Measurements from ENCODE around the gene CLASP1. TPM values are rescaled to one million over a fixed set of nuclear protein-coding genes. Genes with fewer than 3 reads are reported as not detected.

Gene CLASP1
- polyA plus RNA-seq, 1 donor (not counting 4 experiments of a cell fraction or from before 2014, with no cell fraction given): 16.7 TPM

DNA sequence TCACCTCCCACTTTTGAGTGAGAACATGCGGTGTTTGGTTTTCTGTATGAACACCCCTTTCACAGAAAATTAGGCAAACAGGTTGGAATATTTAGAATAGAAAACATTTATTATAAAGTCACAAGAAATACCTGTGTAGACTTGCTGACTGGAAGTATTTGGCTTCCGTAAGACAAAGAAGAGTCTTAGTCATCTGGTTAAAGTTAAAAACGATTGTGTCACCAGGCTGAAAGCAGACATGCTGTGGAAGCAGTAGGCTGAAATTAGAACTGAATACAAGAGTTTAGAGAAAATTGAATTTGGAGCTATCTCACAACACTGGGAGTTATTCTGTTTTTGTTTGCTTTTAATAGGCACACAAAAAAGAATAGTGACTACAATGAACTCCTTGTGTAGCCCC is 16.2 kb upstream of the CLASP1 start:
- peak overlapping the region; percentile 28 for H3K27ac ChIP-seq (ENCODE audit: control insufficient read depth, insufficient read depth, low read length)
- FAIRE-seq: peak; percentile 43
- H2AFZ ChIP-seq (ENCODE audit: control insufficient read depth, low read length): peak overlapping the region; percentile 31
- dilution Hi-C loops (cut with MboI; ENCODE audit: extremely low pct_ligation_motif_present, low sequenced_read_pairs): no loop called here
- H3K4me1 ChIP-seq (ENCODE audit: control insufficient read depth, extremely low read depth, insufficient read depth, low read length): peaks cover 31% of the 10 kb centered on the region
- no peaks in the 10 kb centered on the region for H3K36me3 ChIP-seq (ENCODE audit: control insufficient read depth in 2 of 2, extremely low read depth in 1 of 2, insufficient read depth in 2 of 2, low read length in 2 of 2)
- H4K20me1 ChIP-seq (ENCODE audit: control insufficient read depth, extremely low read depth, insufficient read depth, low read length): no peaks in the 10 kb centered on the region
- no peaks in the 10 kb centered on the region for H3K9me3 ChIP-seq (ENCODE audit: control insufficient read depth, low read depth, low read length)
- H3K9ac ChIP-seq (ENCODE audit: control insufficient read depth, extremely low read depth, insufficient read depth, low read length): no peak overlapping the region
- H3K4me2 ChIP-seq (ENCODE audit: control insufficient read depth, extremely low read depth, insufficient read depth, low read depth, low read length): peak overlapping the region; percentile 71
- no peak for TF ChIP-seq EZH2 (IDR thresholded peaks at IDR 0.05; ENCODE audit: low read length)
- TF ChIP-seq, protein P1, sequence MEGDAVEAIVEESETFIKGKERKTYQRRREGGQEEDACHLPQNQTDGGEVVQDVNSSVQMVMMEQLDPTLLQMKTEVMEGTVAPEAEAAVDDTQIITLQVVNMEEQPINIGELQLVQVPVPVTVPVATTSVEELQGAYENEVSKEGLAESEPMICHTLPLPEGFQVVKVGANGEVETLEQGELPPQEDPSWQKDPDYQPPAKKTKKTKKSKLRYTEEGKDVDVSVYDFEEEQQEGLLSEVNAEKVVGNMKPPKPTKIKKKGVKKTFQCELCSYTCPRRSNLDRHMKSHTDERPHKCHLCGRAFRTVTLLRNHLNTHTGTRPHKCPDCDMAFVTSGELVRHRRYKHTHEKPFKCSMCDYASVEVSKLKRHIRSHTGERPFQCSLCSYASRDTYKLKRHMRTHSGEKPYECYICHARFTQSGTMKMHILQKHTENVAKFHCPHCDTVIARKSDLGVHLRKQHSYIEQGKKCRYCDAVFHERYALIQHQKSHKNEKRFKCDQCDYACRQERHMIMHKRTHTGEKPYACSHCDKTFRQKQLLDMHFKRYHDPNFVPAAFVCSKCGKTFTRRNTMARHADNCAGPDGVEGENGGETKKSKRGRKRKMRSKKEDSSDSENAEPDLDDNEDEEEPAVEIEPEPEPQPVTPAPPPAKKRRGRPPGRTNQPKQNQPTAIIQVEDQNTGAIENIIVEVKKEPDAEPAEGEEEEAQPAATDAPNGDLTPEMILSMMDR (optimal IDR thresholded peaks at IDR 0.05 in 1 of 3, IDR thresholded peaks at IDR 0.05 in 1 of 3, conservative IDR thresholded peaks at IDR 0.05 in 1 of 3; ENCODE audit: extremely low read depth in 1 of 3, insufficient read depth in 2 of 3, low read length in 3 of 3): no peak
- no peaks in the 10 kb centered on the region for H3K9me1 ChIP-seq (ENCODE audit: control insufficient read depth, extremely low read depth, insufficient read depth, low read length)
- H3K79me2 ChIP-seq (ENCODE audit: control insufficient read depth, insufficient read depth, low read length): no peaks in the 10 kb centered on the region
- H3K4me3 ChIP-seq (ENCODE audit: control insufficient read depth in 2 of 3, extremely low read depth in 1 of 3, insufficient read depth in 2 of 3, low read depth in 1 of 3, low read length in 3 of 3): no peak overlapping the region
- no peaks in the 10 kb centered on the region for H3K27me3 ChIP-seq (ENCODE audit: control insufficient read depth, extremely low read depth, insufficient read depth, low read length)
- DNase-seq (ENCODE audit: low read depth, low spot score): no peak

DNA sequence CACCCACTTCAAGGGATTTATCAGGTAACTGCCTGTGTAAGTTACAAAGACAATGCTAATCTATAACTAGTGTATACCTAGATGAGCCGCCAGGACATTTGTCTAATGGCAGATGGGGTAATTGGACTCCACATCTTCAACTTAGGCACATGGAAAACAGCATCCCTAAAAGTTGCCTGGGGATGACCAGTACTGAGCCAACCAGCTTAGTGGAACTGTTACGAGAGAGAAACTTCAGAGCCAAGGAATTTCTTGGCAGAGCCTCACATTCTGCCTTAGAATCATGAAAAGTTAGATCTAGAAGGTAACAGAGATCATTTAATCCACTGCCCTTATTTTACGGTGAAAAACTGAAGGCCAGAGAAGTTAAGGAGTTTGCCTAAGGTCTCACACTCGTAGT is 15.5 kb upstream of the CLASP1 start:
- Histone ChIP-seq H3K27me3 (ENCODE audit: control insufficient read depth, extremely low read depth, insufficient read depth, low read length) (no peaks in the 10 kb centered on the region), H4K20me1 (ENCODE audit: control insufficient read depth, extremely low read depth, insufficient read depth, low read length) (no peaks in the 10 kb centered on the region), H3K9ac (ENCODE audit: control insufficient read depth, extremely low read depth, insufficient read depth, low read length) (no peak overlapping the region), H2AFZ (ENCODE audit: control insufficient read depth, low read length) (peak overlapping the region; percentile 58), H3K4me1 (ENCODE audit: control insufficient read depth, extremely low read depth, insufficient read depth, low read length) (peaks cover 26% of the 10 kb centered on the region), H3K9me3 (ENCODE audit: control insufficient read depth, low read depth, low read length) (no peaks in the 10 kb centered on the region), H3K4me2 (ENCODE audit: control insufficient read depth, extremely low read depth, insufficient read depth, low read depth, low read length) (peak overlapping the region; percentile 71), H3K79me2 (ENCODE audit: control insufficient read depth, insufficient read depth, low read length) (no peaks in the 10 kb centered on the region), H3K4me3 (ENCODE audit: control insufficient read depth in 2 of 3, extremely low read depth in 1 of 3, insufficient read depth in 2 of 3, low read depth in 1 of 3, low read length in 3 of 3) (no peak overlapping the region), H3K9me1 (ENCODE audit: control insufficient read depth, extremely low read depth, insufficient read depth, low read length) (no peaks in the 10 kb centered on the region), H3K27ac (ENCODE audit: control insufficient read depth, insufficient read depth, low read length) (peak overlapping the region; percentile 40), H3K36me3 (ENCODE audit: control insufficient read depth in 2 of 2, extremely low read depth in 1 of 2, insufficient read depth in 2 of 2, low read length in 2 of 2) (no peaks in the 10 kb centered on the region)
- no peak for DNase-seq (ENCODE audit: low read depth, low spot score)
- TF ChIP-seq, protein P1 (optimal IDR thresholded peaks at IDR 0.05 in 1 of 3, IDR thresholded peaks at IDR 0.05 in 1 of 3, conservative IDR thresholded peaks at IDR 0.05 in 1 of 3; ENCODE audit: extremely low read depth in 1 of 3, insufficient read depth in 2 of 3, low read length in 3 of 3): no peak
- TF ChIP-seq EZH2 (IDR thresholded peaks at IDR 0.05; ENCODE audit: low read length): no peak
- FAIRE-seq: no peak
- dilution Hi-C loops (cut with MboI; ENCODE audit: extremely low pct_ligation_motif_present, low sequenced_read_pairs): no loop called here

Data from keratinocyte (primary cell).